ENCODE measurements around the gene THUMPD1. TPM values are rescaled to one million over a fixed set of nuclear protein-coding genes. Genes with fewer than 3 reads are reported as not detected.

The THUMPD1 gene
- total and polyA plus RNA-seq, 12 donors = 19.0 to 86.1 (median 39.4) TPM

- intact Hi-C loops (cut with DNase I) = no loop called here
- Histone ChIP-seq H3K27me3 (no peaks in the 10 kb centered on the region), H3K9me3 (replicated peaks in 1 of 3) (no peaks in the 10 kb centered on the region), H3K36me3 (replicated peaks in 1 of 2) (no peaks in the 10 kb centered on the region), H3K4me1 (replicated peaks in 1 of 2) (no peaks in the 10 kb centered on the region), H3K27ac (no peak overlapping the region), H3K4me3 (no peak overlapping the region)
- DNase-seq = no peak
- TF ChIP-seq POLR2A (IDR thresholded peaks at IDR 0.05) (no peak), CTCF (IDR thresholded peaks at IDR 0.05) (no peak)
- WGBS, 4 donors = 97 to 98% (median 98%) methylated on average over 3 of the region's 3 CpGs
Observed at GRCh38 chr16:20746461-20746860, 4.8 kb upstream of the THUMPD1 start.

- Histone ChIP-seq H3K27me3 (no peaks in the 10 kb centered on the region), H3K36me3 (replicated peaks in 1 of 2) (no peaks in the 10 kb centered on the region), H3K4me1 (replicated peaks in 1 of 2) (peaks cover 0 to 8% of the 10 kb centered on the region in 2 donors), H3K9me3 (replicated peaks in 1 of 3) (no peaks in the 10 kb centered on the region), H3K4me3 (no peak overlapping the region), H3K27ac (peak overlapping the region in 1 of 5 donors; percentile 39)
- DNase-seq = peak in 2 of 7 donors; percentile 19 to 33
- TF ChIP-seq CTCF (IDR thresholded peaks at IDR 0.05) = no peak
- no peak for TF ChIP-seq POLR2A (IDR thresholded peaks at IDR 0.05)
- intact Hi-C loops (cut with DNase I) = no loop called here
- 62 to 67% (median 65%) methylated on average over 5 to 7 of the region's 7 CpGs for WGBS, 4 donors
Observed at GRCh38 chr16:20744922-20745440, 3.4 kb upstream of the THUMPD1 start.

- no peak for DNase-seq
Observed at GRCh38 chr16:20743591-20743990, 2.0 kb upstream of the THUMPD1 start.

GRCh38 chr16:20740901-20741521, 607 bp downstream of the THUMPD1 start:
- Histone ChIP-seq H3K27ac (peak overlapping the region; percentile 17 to 98 (median 95)), H3K4me3 (peak overlapping the region; percentile 82 to 95 (median 88)), H3K36me3 (replicated peaks in 1 of 2) (peaks cover 0 to 28% of the 10 kb centered on the region in 2 donors), H3K27me3 (no peaks in the 10 kb centered on the region), H3K9me3 (replicated peaks in 1 of 3) (no peaks in the 10 kb centered on the region), H3K4me1 (replicated peaks in 1 of 2) (peaks cover 4 to 21% of the 10 kb centered on the region in 2 donors)
- WGBS, 4 donors = 0 to 1% (median 0%) methylated on average over 16 to 36 of the region's 36 CpGs
- intact Hi-C loops (cut with DNase I) = no loop called here
- peak; percentile 83 to 96 (median 91) for DNase-seq
- peak in 1 of 2 donors; percentile 54 for TF ChIP-seq POLR2A (IDR thresholded peaks at IDR 0.05)
- TF ChIP-seq CTCF (IDR thresholded peaks at IDR 0.05) = no peak

More at GRCh38 chr16:20743591-20743990, 2.0 kb upstream of the THUMPD1 start:
- TF ChIP-seq CTCF (IDR thresholded peaks at IDR 0.05) (no peak), POLR2A (IDR thresholded peaks at IDR 0.05) (no peak)
- Histone ChIP-seq H3K27ac (no peak overlapping the region), H3K9me3 (replicated peaks in 1 of 3) (no peaks in the 10 kb centered on the region), H3K27me3 (no peaks in the 10 kb centered on the region), H3K4me1 (replicated peaks in 1 of 2) (peaks cover 4 to 17% of the 10 kb centered on the region in 2 donors), H3K4me3 (no peak overlapping the region), H3K36me3 (replicated peaks in 1 of 2) (peaks cover 0 to 2% of the 10 kb centered on the region in 2 donors)
- intact Hi-C loops (cut with DNase I) = no loop called here

Measured in adrenal gland (tissue), 12 donors.